Glutamatergic neuron (in vitro differentiated cells): Measurements from ENCODE around the gene OLFML2B. TPM values are rescaled to one million over a fixed set of nuclear protein-coding genes. Genes with fewer than 3 reads are reported as not detected.

Source experiments
- DNase-seq: peaks from one replicate; pipeline ENCODE4 v3.0.0; 2022
- H3K27ac Mint-ChIP-seq: one replicate; pipeline ENCODE4 v1.8.0; 2020; ENCODE audit warnings: mild to moderate bottlenecking, mixed read lengths, inconsistent platforms; ENCODE audit not compliant: unreplicated experiment
- H3K27me3 Mint-ChIP-seq: one replicate; pipeline ENCODE4 v1.8.0; 2020; ENCODE audit warnings: mild to moderate bottlenecking, moderate library complexity, mixed read lengths, inconsistent platforms; ENCODE audit not compliant: unreplicated experiment
- H3K36me3 Mint-ChIP-seq: one replicate; pipeline ENCODE4 v1.8.0; 2020; ENCODE audit warnings: mild to moderate bottlenecking, mixed read lengths, inconsistent platforms; ENCODE audit not compliant: unreplicated experiment
- H3K4me1 Mint-ChIP-seq: one replicate; pipeline ENCODE4 v1.8.0; 2020; ENCODE audit warnings: mild to moderate bottlenecking, low read depth, mixed read lengths, inconsistent platforms; ENCODE audit not compliant: unreplicated experiment
- H3K4me3 Mint-ChIP-seq: one replicate; pipeline ENCODE4 v1.8.0; 2020; ENCODE audit warnings: mild to moderate bottlenecking, mixed read lengths, inconsistent platforms; ENCODE audit not compliant: unreplicated experiment
- H3K9me3 Mint-ChIP-seq: one replicate; pipeline ENCODE4 v1.8.0; 2020; ENCODE audit warnings: mild to moderate bottlenecking, moderate library complexity, mixed read lengths, inconsistent platforms; ENCODE audit not compliant: unreplicated experiment
- CTCF ChIP-seq: fragments of 200-600 bp; sonication (generic); IDR thresholded peaks from one replicate; pipeline ENCODE4 v1.5.0; 2021; ENCODE audit not compliant: partially characterized antibody, unreplicated experiment
- total RNA-seq: library from RNA; stranded (reverse); fragmentation: NEBNext Ultra II Directional; extraction: Animal tissue kit (Norgen Biotek cat#: 25700); gene quantifications from one replicate; pipeline ENCODE4 v1.2.1, GENCODE V29; 2021; ENCODE audit not compliant: unreplicated experiment

Gene OLFML2B
- total RNA-seq, 1 donor from 2014 or later = 56.5 TPM

GRCh38 chr1:161993576-161993975 is 30.1 kb downstream of the OLFML2B start:
- Mint-ChIP-seq H3K27ac (no peak overlapping the region), H3K4me1 (no peaks in the 10 kb centered on the region), H3K4me3 (no peak overlapping the region), H3K36me3 (peaks cover 45% of the 10 kb centered on the region), H3K9me3 (peaks cover 4% of the 10 kb centered on the region), H3K27me3 (peaks cover 5% of the 10 kb centered on the region)
- DNase-seq = no peak
- TF ChIP-seq CTCF = no peak

GRCh38 chr1:161989786-161990185 is 33.9 kb downstream of the OLFML2B start:
- Mint-ChIP-seq H3K27ac (no peak overlapping the region), H3K4me1 (no peaks in the 10 kb centered on the region), H3K36me3 (peaks cover 65% of the 10 kb centered on the region), H3K27me3 (peaks cover 5% of the 10 kb centered on the region), H3K9me3 (peaks cover 4% of the 10 kb centered on the region), H3K4me3 (no peak overlapping the region)
- no peak for TF ChIP-seq CTCF
- no peak for DNase-seq

GRCh38 chr1:161989108-161989507 is 34.6 kb downstream of the OLFML2B start:
- H3K27ac Mint-ChIP-seq = no peak overlapping the region
- H3K27me3 Mint-ChIP-seq = peaks cover 5% of the 10 kb centered on the region
- H3K4me3 Mint-ChIP-seq = no peak overlapping the region
- TF ChIP-seq CTCF = no peak
- H3K36me3 Mint-ChIP-seq = peaks cover 70% of the 10 kb centered on the region
- no peaks in the 10 kb centered on the region for H3K4me1 Mint-ChIP-seq
- no peak for DNase-seq
- peaks cover 4% of the 10 kb centered on the region for H3K9me3 Mint-ChIP-seq

GRCh38 chr1:161988413-161988812 is 35.3 kb downstream of the OLFML2B start:
- Mint-ChIP-seq H3K4me3 (no peak overlapping the region), H3K27me3 (peaks cover 3% of the 10 kb centered on the region), H3K36me3 (peaks cover 70% of the 10 kb centered on the region), H3K4me1 (no peaks in the 10 kb centered on the region), H3K9me3 (peaks cover 4% of the 10 kb centered on the region), H3K27ac (no peak overlapping the region)
- no peak for TF ChIP-seq CTCF
- DNase-seq = no peak

GRCh38 chr1:161987872-161988271 is 35.8 kb downstream of the OLFML2B start:
- Mint-ChIP-seq H3K9me3 (peaks cover 2% of the 10 kb centered on the region), H3K27ac (no peak overlapping the region), H3K36me3 (peaks cover 69% of the 10 kb centered on the region), H3K4me1 (no peaks in the 10 kb centered on the region), H3K27me3 (peaks cover 2% of the 10 kb centered on the region), H3K4me3 (no peak overlapping the region)
- no peak for DNase-seq
- TF ChIP-seq CTCF = no peak
